H1 (cell line): ENCODE results near the gene JAKMIP2. TPM values are rescaled to one million over a fixed set of nuclear protein-coding genes. Genes with fewer than 3 reads are reported as not detected.

Source experiments
- BACH1 ChIP-seq: IDR thresholded peaks from 2 replicates; pipeline ENCODE4 v1.6.1; 2012; ENCODE audit warnings: low read length, improper control_type of control experiment
- CHD2 ChIP-seq: IDR thresholded peaks from 2 replicates; pipeline ENCODE4 v1.6.1; 2012; ENCODE audit warnings: low read length, improper control_type of control experiment
- CREB1 ChIP-seq: IDR thresholded peaks from 2 replicates; pipeline ENCODE4 v1.6.1; 2012; ENCODE audit warnings: inconsistent platforms
- EGR1 ChIP-seq: IDR thresholded peaks from 2 replicates; pipeline ENCODE4 v1.6.1; 2011; ENCODE audit warnings: low read depth, low read length, borderline replicate concordance
- EZH2 ChIP-seq: fragments of 200-600 bp; sonication (generic); IDR thresholded peaks from 2 replicates; pipeline ENCODE4 v1.7.1; 2012; ENCODE audit warnings: low read depth, mild to moderate bottlenecking, moderate library complexity, low read length, inconsistent platforms; ENCODE audit not compliant: severe bottlenecking
- FOSL1 ChIP-seq: IDR thresholded peaks from 2 replicates; pipeline ENCODE4 v1.6.1; 2011; ENCODE audit warnings: mild to moderate bottlenecking, low read depth, low read length, moderate library complexity; ENCODE audit not compliant: insufficient read depth
- GTF2F1 ChIP-seq: IDR thresholded peaks from 2 replicates; pipeline ENCODE4 v1.6.1; 2012; ENCODE audit warnings: low read depth, low read length, improper control_type of control experiment, borderline replicate concordance
- KDM4A ChIP-seq: IDR thresholded peaks from one replicate; pipeline ENCODE4 v1.7.1; 2012; ENCODE audit warnings: low read depth, mild to moderate bottlenecking, moderate library complexity, low read length, inconsistent platforms; ENCODE audit not compliant: severe bottlenecking
- KDM5A ChIP-seq: fragments of 200-600 bp; IDR thresholded peaks from 2 replicates; pipeline ENCODE4 v1.7.1; 2012; ENCODE audit warnings: mild to moderate bottlenecking, low read length, inconsistent platforms, mixed read lengths
- NRF1 ChIP-seq: IDR thresholded peaks from 2 replicates; pipeline ENCODE4 v1.6.1; 2011; ENCODE audit warnings: mild to moderate bottlenecking, low read depth, low read length, improper control_type of control experiment
- POU5F1 ChIP-seq: IDR thresholded peaks from 2 replicates; pipeline ENCODE4 v1.6.1; 2011; ENCODE audit warnings: low read depth, mild to moderate bottlenecking, low read length, moderate library complexity
- SP1 ChIP-seq: IDR thresholded peaks from 2 replicates; pipeline ENCODE4 v1.6.1; 2011; ENCODE audit warnings: low read depth, low read length
- TAF1 ChIP-seq: IDR thresholded peaks from 2 replicates; pipeline ENCODE4 v1.6.1; 2011; ENCODE audit warnings: mild to moderate bottlenecking, low read depth, low read length
- TBP ChIP-seq: IDR thresholded peaks from 2 replicates; pipeline ENCODE4 v1.6.1; 2011; ENCODE audit warnings: low read depth, low read length, improper control_type of control experiment
- TCF12 ChIP-seq: IDR thresholded peaks from 2 replicates; pipeline ENCODE4 v1.6.1; 2011; ENCODE audit warnings: low read depth, mild to moderate bottlenecking, low read length
- YY1 ChIP-seq: IDR thresholded peaks from 2 replicates; pipeline ENCODE4 v1.6.1; 2011; ENCODE audit warnings: low read depth, mild to moderate bottlenecking, low read length
- ZNF274 ChIP-seq: IDR thresholded peaks from 2 replicates; pipeline ENCODE4 v1.7.0; 2012; ENCODE audit warnings: low read length, borderline replicate concordance; ENCODE audit errors: extremely low read depth
- polyA plus RNA-seq, 7 experiments: library from polyadenylated mRNA; depleted of rRNA in 3 of 7; stranded (reverse) in 5 of 7; unstranded in 2 of 7; fragments of >200 nt in 5 of 7; fragments of 200-250 nt in 2 of 7; gene quantifications; 1 replicate in 5 of 7; 2 replicates in 1 of 7; 4 replicates in 1 of 7; pipeline versions ENCODE4 v1.2.1 to v1.2.3, GENCODE V29; 2011 to 2013; ENCODE audit warnings: missing spikeins in 2 of 7, mixed read lengths in 2 of 7
- total RNA-seq: library from RNA; stranded (reverse); fragmentation: NEBNext Ultra II Directional; extraction: Animal tissue kit (Norgen Biotek cat#: 25700); gene quantifications from 2 replicates; pipeline ENCODE4 v1.2.1, GENCODE V29; 2021
- TF ChIP-seq, protein P1 (sequence below): IDR thresholded peaks from 2 replicates; pipeline ENCODE4 v1.6.1; 2012; ENCODE audit warnings: inconsistent platforms
- TF ChIP-seq, protein P2 (sequence below): IDR thresholded peaks from 2 replicates; pipeline ENCODE4 v1.6.1; 2011; ENCODE audit warnings: low read length, improper control_type of control experiment
- TF ChIP-seq, protein P3 (sequence below): IDR thresholded peaks from 2 replicates; pipeline ENCODE4 v1.6.1; 2011; ENCODE audit warnings: low read depth, mild to moderate bottlenecking, low read length; ENCODE audit not compliant: insufficient read depth
- TF ChIP-seq, protein P4 (sequence below): IDR thresholded peaks from 2 replicates; pipeline ENCODE4 v1.6.1; 2012; ENCODE audit warnings: low read length, inconsistent platforms

The JAKMIP2 gene
- total and polyA plus RNA-seq, 2 of the 8 experiments (the other 6 are each of a cell fraction or from before 2014, with no cell fraction given), result 2.4 to 13.6 TPM

DNA sequence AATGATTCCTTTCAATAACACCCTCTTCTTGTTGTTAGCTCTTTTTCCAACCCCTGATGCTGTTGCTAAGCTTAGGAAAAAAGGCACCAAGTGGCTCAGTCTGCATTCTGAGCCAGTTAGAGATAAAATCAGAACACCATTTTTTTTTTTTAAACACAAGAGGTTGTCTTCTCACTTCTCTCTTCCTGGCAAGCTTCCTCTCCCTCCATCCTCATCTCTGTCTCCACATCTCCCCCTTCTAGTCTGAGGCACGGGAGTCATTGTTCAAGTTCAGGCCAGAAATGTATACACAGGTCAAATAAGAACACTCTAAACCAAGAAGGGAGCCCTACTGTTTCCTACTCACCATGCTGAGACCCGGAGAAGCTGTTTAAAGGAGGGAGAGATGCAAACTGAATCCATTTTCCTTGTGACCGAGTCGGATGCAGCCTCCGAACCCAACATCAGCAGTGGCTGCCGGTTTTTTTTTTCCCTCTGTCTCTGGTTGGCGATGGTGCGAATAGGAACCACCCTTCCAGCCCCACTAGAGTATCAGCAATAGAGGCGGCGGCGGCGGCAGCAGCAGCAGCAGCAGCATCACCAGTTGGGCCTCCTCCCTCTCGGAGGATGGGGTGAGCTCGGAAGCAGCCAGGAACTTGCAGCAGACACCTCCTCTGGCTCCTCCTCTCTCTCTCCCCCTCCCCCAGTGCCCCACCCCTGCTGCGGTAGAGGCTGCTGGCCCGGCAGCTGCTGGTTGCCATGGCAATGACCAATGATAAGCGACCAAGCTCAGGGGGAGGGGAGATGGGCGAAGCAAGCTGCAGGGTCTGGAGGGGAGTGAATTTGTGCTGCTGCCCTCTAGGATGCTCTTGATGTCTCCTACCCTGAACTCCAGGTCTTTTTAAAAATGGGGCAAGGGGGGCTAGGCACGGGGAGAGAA, at the start of gene JAKMIP2 (continued):
- TF ChIP-seq ZNF274, result no peak
- TF ChIP-seq, protein P1, sequence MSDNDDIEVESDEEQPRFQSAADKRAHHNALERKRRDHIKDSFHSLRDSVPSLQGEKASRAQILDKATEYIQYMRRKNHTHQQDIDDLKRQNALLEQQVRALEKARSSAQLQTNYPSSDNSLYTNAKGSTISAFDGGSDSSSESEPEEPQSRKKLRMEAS, result 0 out of 2 replicates have a peak, but pooled peaks have one; percentile 10
- TF ChIP-seq TAF1, result peak; percentile 91
- no peak for TF ChIP-seq EZH2
- no peak for TF ChIP-seq EGR1
- no peak for TF ChIP-seq GTF2F1
- TF ChIP-seq, protein P2, sequence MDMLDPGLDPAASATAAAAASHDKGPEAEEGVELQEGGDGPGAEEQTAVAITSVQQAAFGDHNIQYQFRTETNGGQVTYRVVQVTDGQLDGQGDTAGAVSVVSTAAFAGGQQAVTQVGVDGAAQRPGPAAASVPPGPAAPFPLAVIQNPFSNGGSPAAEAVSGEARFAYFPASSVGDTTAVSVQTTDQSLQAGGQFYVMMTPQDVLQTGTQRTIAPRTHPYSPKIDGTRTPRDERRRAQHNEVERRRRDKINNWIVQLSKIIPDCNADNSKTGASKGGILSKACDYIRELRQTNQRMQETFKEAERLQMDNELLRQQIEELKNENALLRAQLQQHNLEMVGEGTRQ, result no peak
- TF ChIP-seq NRF1, result no peak
- no peak for TF ChIP-seq FOSL1
- TF ChIP-seq, protein P3, sequence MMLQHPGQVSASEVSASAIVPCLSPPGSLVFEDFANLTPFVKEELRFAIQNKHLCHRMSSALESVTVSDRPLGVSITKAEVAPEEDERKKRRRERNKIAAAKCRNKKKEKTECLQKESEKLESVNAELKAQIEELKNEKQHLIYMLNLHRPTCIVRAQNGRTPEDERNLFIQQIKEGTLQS, result no peak
- no peak for TF ChIP-seq BACH1
- no peak for TF ChIP-seq KDM5A
- TF ChIP-seq, protein P4, sequence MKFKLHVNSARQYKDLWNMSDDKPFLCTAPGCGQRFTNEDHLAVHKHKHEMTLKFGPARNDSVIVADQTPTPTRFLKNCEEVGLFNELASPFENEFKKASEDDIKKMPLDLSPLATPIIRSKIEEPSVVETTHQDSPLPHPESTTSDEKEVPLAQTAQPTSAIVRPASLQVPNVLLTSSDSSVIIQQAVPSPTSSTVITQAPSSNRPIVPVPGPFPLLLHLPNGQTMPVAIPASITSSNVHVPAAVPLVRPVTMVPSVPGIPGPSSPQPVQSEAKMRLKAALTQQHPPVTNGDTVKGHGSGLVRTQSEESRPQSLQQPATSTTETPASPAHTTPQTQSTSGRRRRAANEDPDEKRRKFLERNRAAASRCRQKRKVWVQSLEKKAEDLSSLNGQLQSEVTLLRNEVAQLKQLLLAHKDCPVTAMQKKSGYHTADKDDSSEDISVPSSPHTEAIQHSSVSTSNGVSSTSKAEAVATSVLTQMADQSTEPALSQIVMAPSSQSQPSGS, result no peak
- peak; percentile 32 for TF ChIP-seq KDM4A
- peak; percentile 80 for TF ChIP-seq SP1
- TF ChIP-seq CREB1, result 0 out of 2 replicates have a peak, but pooled peaks have one; percentile 46
- TF ChIP-seq TCF12, result 0 out of 2 replicates have a peak, but pooled peaks have one; percentile 7
- TF ChIP-seq YY1, result no peak; the same call in 1 of the 2 replicates
- 0 out of 2 replicates have a peak, but pooled peaks have one; percentile 46 for TF ChIP-seq CHD2
- peak; percentile 91 for TF ChIP-seq TBP
- no peak for TF ChIP-seq POU5F1
